Measurements from ENCODE around the gene MSI1.
"Not testable (repeated sequence)": the region's sequence is repeated elsewhere in the genome, so short reads cannot be mapped to it uniquely, and the experiment has no call there.

MSI1 gene

DNA sequence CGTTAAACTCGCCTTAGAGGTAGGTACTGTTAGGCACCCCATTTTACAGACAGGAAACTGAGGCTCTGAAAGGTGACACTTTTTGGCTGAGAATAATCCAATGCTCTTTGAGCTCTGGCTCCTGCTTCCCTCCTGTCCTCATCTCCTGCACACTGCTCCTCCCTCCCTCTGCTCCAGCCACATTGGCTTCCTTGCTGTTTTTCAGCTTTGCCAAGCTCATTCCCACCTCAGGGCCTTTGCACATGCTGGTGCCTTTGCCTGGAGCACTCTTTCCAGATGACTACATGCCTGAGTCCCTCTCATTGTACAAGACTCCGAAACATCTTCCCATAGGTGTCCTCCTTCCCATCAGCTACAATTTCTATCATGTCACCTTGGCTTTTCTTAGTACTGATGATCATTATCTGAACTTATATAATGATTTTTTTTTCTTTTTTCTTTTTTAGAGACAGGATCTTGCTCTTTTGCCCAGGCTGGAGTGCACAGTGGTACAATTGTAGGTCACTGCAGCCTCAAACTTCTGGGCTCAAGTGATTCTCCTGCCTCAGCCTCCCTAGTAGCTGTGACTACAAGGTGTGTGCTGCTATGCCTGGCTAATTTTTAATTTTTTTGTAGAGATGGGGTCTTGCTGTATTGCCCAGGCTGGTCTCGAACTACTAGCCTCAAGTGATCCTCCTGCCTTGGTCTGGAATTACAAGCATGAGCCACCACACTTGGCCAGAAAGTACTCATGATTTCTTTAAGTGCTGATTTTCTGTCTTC lies 15.2 kb downstream of the MSI1 start:
- DNase-seq, result no peak

DNA sequence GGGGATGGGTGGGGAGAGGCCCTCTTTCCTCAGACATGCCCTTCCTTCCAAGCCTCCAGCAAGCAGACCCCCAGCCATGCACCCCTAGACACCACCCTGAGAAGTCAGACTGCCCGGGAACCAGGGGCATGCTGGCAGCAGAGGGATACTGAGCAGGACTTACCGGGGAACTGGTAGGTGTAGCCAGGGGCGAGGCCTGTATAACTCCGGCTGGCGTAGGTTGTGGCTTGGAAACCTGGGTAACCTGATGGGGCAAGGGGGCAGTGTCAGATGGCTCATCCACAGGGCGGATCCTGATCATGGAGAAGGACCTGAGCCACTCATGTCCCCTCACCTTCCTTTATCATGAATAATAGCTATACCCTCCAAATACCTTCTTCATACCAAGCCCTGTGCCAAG lies 15.8 kb downstream of the MSI1 start:
- DNase-seq, result no peak

DNA sequence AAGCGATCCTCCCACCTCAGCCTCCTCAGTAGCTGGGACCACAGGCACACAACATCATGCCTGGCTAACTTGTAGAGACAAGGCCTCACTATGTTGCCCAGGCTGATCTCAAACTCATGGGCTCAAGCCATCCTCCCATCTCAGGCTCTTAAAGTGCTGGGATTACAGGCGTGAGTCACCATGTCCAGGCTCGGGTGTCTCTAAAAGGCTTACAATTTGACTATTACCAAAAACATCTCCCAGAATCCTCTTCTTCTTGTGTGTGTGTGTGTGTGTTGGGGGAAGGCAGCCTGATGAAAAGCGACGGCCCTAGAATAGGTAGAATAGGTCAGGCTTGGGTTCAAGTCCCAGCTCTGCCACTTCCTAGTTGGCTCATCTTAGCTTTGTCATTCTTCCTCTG lies 16.8 kb downstream of the MSI1 start:
- no peak for DNase-seq

DNA sequence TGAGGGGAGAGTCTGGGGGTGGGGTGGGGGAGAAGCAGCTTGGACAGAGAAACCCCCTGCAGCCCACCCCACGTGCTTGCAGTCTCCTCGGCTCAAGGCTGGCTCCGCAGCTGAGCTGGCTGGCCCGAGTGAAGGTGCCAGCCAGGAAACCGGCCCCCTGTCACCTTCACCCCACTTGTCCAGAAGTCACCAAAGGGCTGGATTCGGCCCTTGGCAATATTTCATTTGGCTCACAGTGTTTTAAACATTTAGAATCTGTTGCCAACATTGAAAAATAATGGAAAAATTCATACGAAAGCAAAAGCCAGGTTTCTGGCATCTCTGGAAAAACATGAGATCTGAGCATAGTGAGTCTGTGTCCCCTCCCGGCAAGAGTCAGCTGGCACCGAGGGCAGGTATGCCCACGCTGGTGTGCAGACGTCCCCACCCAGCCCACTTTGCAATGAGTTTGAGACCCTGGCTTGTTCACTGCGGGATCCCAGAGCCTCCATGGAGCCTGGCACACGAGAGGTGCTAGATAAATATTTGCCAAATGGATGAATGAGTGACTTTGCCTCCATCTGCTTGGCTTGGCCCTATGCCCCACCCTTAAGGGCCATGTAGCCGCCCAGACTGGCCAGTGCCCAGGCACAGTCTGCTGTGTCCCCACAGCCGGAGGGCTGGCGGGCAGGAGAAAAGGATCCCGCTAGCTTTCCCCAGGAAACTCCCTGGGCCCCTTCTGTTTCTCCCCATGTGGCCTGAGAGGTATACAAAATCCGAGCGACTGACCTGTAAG lies 18.2 kb downstream of the MSI1 start:
- no peak for DNase-seq

DNA sequence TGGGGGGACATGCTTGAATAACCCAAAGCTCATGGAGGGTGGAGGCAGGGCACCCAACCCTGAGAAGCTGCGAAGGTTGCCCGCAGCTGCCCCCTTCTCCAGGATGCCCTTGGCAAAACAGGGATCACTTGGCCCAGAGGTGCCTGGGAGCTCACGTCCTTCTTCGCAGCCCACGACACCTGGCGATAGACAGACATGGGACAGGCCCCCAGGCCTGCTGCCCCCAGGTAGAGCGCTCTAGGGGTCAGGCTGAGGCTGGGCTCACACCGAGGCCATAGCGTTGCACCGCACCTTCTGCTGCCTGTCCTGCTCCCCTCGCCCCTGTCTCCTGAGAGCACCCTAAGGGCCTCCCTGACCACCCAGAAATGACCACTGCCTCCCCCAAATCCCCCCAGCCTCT lies 21.2 kb downstream of the MSI1 start:
- DNase-seq, result no peak

DNA sequence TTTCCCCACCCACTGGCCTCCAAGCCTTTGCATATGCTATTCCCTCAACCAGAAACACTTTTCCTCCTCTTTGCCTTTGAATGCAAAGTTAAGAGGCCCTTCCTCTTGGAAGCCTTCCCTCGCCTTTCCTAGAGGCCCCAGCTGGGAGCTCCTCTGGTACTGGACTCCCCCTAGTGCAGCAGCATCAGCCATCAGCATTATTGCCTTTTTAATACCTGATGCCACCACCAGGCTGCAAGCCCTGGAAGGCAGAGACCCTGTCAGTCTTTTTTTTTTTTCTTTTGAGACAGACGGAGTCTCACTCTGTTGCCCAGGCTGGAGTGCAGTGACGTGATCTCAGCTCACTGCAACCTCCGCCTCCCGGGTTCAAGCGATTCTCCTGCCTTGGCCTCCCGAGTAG lies 22.3 kb downstream of the MSI1 start:
- DNase-seq, result no peak

DNA sequence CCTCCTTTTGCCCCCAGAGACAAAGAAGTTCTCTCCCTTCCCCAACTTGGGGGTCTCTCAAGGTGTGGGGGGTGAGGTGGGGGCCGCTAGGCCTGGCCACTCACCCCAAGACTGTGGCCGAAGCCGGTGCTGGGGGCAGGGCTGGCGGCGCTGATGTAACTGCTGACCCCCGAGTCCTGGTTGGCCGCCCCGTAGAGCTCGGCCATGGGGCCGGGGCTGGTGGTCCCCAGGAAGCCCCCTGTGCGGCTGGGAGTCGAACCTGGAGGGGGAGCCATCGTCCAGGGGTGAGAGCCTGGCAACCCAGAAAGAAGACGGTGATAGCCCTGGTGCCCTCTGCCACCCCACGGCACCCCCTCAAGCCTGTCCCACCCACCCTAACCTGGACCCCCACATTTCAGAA lies 22.9 kb downstream of the MSI1 start:
- no peak for DNase-seq

DNA sequence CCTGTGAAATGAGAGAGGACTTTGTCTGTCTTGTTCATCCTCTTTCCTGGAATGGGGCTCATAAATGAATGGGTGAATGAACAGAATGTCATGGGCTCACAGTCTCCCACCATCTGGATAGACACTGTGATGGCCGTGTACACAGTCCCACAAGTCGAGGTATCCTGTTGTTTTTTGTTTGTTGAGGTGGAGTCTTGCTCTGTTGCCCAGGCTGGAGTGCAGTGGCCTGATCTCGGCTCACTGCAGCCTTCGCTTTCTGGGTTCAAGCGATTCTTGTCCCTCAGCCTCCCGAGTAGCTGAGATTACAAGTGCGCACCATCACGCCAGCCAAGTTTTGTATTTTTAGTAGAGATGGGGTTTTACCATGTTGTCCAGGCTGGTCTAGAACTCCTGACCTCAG lies 25.3 kb downstream of the MSI1 start:
- no peak for DNase-seq

DNA sequence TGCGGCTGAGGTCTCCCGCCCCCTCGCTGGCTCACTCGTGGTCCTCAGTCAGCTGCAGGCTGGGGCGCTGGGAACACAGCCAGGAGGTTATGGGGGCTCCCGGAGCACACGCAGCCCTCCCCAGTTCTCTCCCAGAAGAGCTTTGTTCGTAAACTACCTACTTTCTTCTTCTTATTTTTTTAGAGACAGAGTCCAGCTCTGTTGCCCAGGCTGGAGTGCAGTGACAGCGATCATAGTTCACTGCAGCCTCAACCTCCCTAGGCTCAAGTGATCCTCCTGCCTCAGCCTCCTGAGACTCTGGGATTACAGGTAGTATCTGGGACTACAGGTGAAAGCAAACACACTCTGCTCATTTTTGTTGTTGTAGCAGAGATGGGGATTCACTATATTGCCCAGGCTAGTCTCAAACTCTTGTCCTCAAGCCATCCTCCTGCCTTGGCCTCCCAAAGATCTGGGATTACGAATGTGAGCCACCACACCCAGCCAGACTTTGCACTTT lies 25.9 kb downstream of the MSI1 start:
- no peak for DNase-seq

DNA sequence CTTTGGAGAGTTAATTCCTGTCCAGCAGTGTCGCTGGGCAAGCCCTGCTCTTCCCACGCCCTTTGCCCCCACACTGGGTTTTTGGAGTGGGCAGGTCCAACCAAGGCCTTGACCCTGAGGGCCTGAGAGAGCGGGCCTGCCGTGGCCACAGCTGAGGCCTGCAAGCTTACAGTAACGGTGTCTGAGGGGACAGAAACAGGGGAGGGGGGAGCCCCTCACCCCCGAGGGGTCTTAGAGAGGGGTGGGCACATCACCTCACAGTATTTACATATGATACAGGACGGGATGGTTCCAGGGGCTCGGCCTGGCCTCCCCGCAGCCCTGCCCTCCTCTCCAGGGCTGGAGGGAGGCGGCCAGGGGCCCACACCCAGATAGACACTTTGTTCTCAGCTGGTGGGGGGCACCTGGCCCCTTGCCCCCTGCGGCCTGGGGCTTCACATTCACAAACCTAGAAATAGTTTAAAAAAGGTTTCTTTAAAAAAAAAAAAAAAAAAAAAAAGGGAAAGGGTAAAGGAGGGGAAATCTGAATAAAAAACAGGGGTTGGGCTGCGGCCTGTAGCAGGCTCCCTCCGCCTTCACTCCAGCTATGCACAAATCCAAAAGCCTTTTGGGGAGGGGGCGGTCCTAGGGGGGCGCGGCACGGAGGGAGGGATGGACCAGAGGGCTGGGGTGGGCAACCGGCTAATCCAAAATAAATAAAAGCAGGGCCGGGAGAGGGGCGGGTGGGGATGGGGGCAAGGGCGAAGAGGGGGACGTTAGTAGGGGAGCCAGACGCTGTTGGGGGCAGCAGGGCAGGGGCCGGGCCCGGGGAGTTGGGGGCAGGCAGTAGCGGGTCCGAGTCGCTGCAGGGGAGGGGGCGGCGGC lies 26.6 kb downstream of the MSI1 start:
- DNase-seq, result no peak

DNA sequence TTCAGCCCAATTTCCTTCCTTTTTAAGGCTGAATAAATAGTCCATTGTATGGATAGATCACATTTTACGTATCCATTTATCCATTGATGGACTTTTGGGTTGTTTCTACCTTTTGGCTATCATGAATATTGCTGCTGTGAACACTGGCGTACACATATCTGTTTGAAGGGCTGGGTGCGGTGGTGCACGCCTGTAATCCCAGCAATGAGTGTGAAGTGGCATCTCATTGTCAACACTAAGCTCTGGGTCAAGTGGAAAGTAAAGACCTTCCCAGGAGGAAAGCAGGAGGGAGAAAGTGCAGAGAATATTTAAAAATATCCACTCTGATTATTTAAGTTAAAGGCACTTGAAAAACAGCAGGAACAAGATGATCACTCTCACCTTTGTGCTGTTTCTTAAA lies 29.7 kb downstream of the MSI1 start:
- DNase-seq, result no peak

DNA sequence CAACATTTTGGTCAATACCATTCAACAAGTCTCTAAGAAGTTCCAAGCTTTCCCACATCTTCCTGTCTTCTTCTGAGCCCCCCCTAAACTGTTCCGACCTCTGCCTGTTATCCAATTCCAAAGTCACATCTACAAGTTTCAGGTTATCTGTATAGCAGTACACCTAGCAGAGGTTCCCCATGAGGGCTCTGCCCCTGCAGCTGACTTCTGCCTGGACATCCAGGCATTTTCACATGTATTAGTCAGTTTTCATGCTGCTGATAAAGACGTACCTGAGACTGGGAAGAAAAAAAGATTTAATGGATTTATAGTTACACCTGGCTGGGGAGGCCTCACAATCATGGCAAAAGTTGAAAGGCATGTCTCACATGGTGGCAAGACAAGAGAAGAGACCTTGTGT lies 31.2 kb downstream of the MSI1 start:
- no peak for DNase-seq

DNA sequence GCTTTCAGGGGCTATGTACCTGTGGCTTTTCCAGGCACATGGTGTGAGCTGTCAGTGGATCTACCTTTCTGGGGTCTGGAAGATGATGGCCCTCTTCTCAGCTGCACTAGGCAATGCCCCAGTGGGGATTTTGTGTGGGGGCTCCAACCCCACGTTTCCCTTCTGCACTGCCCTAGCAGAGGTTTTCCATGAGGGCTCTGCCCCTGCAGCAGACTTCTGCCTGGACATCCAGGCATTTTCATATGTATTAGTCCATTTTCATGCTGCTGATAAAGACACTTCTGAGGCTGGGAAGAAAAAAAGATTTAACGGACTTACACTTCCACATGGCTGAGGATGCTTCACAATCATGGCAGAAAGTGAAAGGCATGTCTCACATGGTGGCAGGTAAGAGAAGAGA lies 32.6 kb downstream of the MSI1 start:
- DNase-seq, result not testable (repeated sequence)

DNA sequence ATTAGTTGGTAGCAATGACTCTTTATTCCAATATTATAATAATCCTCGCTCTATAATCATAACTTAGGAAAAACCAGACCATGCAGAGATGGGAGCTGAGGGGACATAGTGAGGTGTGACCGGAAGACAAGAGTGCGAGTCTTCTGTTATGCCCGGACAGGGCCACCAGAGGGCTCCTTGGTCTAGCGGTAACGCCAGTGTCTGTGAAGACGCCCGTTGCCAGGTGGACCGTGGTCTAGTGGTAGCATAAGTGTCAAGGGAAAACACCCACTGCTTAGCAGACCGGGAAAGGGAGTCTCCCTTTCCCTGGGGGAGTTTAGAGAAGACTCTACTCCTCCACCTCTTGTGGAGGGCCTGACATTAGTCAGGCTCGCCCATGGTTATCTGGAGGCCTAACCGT lies 33.5 kb downstream of the MSI1 start:
- DNase-seq, result not testable (repeated sequence)

DNA sequence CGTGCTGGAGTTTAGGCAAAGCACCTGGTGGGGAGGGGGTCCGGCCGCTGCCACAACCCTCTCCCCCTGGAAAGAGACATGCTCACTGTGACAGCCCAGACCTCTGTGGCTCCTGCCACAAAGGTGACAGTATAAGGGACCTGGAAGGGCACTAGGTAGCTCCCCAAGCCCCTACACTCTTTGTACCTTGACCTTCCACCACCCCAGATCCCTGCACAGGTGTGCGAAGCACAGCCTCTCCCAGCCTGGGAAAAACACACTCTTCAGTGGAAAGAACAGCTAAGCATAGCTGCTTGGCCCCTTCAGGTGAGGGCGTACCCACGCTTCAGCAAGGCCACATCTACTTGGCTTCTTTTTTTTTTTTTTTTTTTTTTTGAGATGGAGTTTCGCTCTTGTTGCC lies 36.4 kb downstream of the MSI1 start:
- DNase-seq, result no peak

DNA sequence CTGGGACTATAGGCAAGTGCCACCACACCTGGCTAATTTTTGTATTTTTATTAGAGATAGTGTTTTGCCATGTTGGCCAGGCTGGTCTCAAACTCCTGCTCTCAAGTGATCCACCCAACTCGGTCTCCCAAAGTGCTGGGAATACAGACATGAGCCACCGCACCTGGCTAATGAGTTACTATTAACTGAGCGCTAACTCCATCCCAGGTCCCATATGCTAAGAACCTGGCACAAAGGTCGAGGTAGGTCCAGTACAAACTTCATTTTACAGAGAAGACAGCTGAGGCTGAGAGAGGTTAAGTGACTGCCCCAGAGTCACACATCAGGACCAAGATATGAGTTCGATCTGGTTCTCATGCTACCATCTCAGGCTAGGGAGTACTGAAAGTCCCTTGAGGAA lies 36.9 kb downstream of the MSI1 start:
- DNase-seq, result no peak

DNA sequence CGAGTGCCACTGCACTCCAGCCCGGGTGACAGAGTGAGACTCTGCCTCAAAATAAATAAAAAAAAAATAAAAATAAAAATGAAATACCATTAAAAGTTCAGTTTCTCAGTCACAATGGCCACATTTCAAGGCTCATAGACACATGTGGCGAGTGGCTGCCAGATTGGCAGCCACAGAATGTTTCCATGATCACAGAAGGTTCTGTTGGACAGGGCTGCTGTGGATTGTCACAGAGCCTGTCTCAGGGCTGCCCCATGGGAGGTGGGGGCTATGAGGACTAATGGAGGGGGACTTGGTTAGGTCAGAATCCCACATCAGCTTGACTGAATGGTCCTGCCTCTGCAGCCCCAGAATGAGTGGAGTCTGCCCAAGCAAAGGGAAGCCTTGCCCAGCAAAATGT lies 37.6 kb downstream of the MSI1 start:
- DNase-seq, result no peak

DNA sequence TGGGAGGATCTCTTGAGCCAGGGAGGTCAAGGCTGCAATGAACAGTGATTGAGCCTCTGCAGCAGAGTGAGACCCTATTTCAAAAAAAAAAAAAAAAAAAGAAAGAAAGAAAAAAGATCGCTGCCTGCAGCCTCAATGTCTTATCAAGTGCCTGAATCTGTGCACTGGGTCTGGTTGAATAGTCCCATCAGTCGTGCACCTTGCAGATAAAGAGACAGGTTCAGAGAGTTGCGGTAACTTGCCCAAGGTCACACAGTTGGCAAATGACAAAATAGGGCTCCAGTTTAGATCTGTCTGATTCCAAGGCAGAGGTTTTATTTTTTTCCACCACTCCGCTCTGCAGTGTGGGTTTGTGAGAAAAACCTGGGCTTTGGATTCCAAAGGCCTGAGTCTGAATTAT lies 40.7 kb downstream of the MSI1 start:
- no peak for DNase-seq

DNA sequence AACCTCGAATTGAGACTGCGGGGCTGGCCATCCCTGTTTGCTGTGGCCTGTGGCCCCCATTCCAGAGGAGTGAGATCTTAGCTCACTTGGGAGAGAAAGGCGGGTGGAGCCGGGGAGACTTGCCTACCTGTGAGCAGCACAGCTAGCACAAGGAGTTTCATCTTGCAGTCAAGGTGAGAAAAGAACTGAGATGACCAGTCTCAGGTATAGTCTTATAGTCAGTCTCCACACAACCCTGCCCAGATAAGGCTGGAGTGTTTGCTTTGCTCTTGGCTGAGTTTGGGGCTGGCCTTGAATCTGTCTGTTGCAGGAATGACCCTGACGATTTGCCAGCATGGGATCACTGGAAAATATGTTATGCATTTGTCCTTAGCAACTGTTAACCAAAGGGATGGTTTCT lies 41.4 kb downstream of the MSI1 start, which contains the start of gene PLA2G1B:
PLA2G1B (minus strand) TSS at position 187 of the 400 bp plus-strand sequence; CDS start at position 161, 26 bp downstream.
- no peak for DNase-seq

DNA sequence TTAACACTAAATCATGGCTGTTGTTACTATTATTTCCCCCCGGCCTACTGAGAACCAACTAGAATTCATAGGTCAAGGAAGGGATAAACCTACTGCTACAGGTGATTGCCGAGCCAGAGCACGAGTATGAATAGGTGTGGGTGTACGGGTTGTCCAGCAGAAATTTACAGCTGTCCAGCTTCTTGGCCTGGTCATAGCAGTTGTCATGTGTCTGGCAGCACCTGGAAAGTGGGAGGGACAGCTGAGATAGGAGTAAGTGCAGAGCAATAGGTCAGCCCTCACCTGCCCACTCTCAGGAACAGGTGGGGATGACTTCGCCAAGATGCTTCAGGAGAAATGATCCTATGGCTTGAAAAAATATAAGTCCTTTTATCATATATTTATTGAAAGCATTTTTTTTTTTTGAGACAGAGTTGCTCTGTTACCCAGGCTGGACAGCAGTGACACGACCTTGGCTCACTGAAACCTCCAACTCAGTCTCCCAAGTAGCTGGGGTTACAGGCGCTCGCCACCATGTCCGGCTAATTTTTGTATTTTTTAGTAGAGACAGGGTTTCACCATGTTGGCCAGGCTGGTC lies 44.0 kb downstream of the MSI1 start:
- DNase-seq, result no peak

DNA sequence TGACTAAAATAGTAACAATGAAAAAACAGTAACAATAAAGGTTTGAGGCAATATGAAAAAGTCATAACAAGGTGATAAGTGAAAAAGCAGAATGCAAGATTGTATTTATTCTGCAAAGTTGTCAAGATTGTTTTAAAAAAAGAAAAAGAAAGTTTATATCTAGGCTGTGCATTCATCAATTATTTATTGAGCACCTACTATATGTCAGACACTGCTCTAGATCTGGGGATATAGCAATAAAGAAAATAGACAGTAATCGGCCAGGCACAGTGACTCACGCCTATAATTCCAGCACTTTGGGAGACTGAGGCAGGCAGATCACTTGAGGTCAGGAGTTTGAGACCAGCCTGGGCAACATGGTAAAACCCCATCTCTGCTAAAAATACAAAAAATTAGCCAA lies 45.2 kb downstream of the MSI1 start:
- no peak for DNase-seq

DNA sequence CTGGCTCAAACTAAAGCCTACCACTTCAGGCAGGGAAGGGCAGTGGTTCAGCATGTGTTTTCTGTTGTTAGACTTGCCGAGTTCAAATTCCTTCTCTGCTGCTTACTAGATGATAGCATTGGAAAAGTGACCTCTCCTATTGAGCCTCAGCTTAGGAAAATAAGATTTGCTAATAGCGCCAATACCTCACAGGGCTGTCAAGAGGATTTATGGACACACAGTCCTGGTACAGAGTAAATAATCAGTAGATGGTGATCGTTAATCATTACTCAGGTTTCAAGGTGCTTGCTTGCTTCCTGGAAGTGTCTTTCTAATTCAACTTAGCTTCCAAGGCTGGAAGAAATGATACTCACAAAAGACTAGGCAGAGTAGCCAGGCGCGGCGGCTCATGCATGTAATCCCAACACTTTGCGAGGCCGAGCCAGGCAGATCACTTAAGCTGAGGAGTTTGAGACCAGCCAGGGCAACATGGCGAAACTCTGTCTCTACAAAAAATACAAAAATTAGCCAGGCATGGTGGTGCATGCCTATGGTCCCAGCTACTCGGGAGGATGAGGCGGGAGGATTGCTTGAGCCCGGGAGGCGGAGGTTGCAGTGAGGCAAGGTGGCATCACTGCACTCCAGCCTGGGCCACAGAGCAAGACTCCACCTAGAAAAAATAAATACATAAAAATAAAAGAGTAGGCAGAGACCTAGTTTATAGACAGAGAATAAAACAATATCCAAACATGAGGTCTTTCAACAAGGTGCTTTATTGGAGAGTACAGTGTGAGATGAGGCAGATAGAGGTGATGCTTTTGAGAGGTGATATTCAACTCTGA lies 47.4 kb downstream of the MSI1 start:
- DNase-seq, result no peak

All from T-helper 1 cell (primary cell).